NB4 (cell line): ENCODE results near the gene GP1BA.
A peak's percentile ranks its signal among the peaks of the same experiment; 100 is the strongest.

Experiments
- DNase-seq: peaks from one replicate; pipeline ENCODE4 v3.0.0; 2010; ENCODE audit warnings: low read depth
- H3K4me3 ChIP-seq: one replicate; pipeline ENCODE4 v1.5.1; 2011; ENCODE audit warnings: mild to moderate bottlenecking, low read depth, low read length, moderate library complexity
- MYC ChIP-seq: IDR thresholded peaks from 2 replicates; pipeline ENCODE4 v1.6.1; 2011; ENCODE audit warnings: low read depth, low read length
- POLR2A ChIP-seq: IDR thresholded peaks from 2 replicates; pipeline ENCODE4 v1.6.1; 2011; ENCODE audit warnings: mild to moderate bottlenecking; ENCODE audit not compliant: insufficient read length; ENCODE audit errors: extremely low read depth
- TF ChIP-seq, protein P1 (sequence below): IDR thresholded peaks from 2 replicates; pipeline ENCODE4 v1.6.1; 2011; ENCODE audit warnings: low read depth, low read length
- TF ChIP-seq, protein P2 (sequence below): IDR thresholded peaks from one replicate; pipeline ENCODE4 v1.5.1; 2012; ENCODE audit warnings: low read depth, low read length

The GP1BA gene

DNA sequence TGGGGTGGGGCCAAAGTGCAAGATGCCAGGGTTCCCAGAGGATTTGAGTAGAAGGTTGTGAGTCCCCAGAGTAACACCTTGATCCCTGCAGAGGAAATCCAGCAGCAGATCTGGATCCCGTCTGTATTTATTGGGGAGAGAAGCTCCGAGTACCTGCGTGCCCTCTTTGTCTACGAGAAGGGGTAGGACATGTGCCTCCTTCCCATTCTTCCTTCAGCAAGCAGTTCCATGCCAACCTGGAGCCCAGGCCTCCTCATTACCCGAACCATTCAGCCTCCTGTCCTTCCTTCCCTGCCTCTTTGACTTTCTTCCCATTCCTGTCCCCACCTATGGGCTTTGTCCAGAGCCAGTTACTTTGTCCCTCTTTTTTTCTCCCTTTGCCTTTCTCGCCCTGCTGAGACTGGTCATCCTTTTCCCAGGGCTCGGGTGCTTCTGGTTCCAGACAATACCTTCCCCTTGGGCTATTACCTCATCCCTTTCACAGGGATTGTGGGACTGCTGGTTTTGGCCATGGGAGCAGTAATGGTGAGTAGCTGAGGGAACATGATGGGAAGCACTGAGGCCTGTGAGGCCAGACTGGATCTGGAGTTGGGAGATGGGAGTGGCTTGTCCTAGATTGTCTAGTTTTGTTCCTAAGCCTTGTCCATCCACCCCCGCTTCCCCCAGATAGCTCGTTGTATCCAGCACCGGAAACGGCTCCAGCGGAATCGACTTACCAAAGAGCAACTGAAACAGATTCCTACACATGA lies 10.9 kb downstream of the GP1BA start:
- no peak for DNase-seq
- TF ChIP-seq POLR2A (no peak), MYC (no peak)
- TF ChIP-seq, protein P1, sequence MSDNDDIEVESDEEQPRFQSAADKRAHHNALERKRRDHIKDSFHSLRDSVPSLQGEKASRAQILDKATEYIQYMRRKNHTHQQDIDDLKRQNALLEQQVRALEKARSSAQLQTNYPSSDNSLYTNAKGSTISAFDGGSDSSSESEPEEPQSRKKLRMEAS = no peak
- TF ChIP-seq, protein P2, sequence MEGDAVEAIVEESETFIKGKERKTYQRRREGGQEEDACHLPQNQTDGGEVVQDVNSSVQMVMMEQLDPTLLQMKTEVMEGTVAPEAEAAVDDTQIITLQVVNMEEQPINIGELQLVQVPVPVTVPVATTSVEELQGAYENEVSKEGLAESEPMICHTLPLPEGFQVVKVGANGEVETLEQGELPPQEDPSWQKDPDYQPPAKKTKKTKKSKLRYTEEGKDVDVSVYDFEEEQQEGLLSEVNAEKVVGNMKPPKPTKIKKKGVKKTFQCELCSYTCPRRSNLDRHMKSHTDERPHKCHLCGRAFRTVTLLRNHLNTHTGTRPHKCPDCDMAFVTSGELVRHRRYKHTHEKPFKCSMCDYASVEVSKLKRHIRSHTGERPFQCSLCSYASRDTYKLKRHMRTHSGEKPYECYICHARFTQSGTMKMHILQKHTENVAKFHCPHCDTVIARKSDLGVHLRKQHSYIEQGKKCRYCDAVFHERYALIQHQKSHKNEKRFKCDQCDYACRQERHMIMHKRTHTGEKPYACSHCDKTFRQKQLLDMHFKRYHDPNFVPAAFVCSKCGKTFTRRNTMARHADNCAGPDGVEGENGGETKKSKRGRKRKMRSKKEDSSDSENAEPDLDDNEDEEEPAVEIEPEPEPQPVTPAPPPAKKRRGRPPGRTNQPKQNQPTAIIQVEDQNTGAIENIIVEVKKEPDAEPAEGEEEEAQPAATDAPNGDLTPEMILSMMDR = no peak
- peak overlapping the region; percentile 1 for H3K4me3 ChIP-seq

DNA sequence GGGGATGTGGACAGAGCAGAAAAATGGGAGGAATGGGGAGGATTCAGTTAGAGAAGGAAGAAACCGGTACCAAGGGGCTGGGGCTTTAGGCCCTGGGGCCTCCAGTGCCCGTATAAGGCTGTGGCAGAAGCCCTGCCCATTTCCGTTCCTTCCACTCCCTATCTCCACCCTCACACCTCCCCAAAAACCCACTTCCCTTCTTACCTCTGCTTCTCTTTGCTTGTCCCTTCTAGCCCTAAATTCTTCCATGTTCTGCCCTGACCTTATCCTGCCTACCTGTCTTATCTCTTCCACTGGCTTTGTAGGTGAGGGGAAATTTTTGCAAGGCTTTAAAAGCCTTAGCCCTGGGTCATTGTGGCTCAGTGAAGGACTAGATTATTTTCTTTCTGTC lies 12.1 kb downstream of the GP1BA start:
- DNase-seq = peak; percentile 83

DNA sequence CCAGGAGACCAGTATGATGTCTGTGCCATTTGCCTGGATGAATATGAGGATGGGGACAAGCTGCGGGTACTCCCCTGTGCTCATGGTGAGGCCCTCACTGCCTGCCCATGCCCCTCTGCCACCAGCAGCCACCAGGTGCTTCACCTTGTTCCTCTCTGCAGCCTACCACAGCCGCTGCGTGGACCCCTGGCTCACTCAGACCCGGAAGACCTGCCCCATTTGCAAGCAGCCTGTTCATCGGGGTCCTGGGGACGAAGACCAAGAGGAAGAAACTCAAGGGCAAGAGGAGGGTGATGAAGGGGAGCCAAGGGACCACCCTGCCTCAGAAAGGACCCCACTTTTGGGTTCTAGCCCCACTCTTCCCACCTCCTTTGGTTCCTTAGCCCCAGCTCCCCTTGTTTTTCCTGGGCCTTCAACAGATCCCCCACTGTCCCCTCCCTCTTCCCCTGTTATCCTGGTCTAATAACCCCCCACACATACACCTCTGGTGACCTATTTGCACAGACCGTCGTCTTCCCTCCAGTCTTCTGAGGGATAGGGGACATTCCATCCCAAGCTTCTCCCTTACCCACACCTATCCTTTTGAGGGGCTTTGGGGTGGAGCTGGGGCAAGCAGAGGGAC lies 12.6 kb downstream of the GP1BA start:
- no peak for DNase-seq
- no peak for TF ChIP-seq MYC
- peak overlapping the region; percentile 95 for H3K4me3 ChIP-seq

More for the DNA sequence above, 12.1 kb downstream of the GP1BA start:
- TF ChIP-seq, protein P1 = no peak
- no peak for TF ChIP-seq POLR2A
- TF ChIP-seq, protein P2 = no peak
- no peak for TF ChIP-seq MYC
- peak overlapping the region; percentile 95 for H3K4me3 ChIP-seq

DNA sequence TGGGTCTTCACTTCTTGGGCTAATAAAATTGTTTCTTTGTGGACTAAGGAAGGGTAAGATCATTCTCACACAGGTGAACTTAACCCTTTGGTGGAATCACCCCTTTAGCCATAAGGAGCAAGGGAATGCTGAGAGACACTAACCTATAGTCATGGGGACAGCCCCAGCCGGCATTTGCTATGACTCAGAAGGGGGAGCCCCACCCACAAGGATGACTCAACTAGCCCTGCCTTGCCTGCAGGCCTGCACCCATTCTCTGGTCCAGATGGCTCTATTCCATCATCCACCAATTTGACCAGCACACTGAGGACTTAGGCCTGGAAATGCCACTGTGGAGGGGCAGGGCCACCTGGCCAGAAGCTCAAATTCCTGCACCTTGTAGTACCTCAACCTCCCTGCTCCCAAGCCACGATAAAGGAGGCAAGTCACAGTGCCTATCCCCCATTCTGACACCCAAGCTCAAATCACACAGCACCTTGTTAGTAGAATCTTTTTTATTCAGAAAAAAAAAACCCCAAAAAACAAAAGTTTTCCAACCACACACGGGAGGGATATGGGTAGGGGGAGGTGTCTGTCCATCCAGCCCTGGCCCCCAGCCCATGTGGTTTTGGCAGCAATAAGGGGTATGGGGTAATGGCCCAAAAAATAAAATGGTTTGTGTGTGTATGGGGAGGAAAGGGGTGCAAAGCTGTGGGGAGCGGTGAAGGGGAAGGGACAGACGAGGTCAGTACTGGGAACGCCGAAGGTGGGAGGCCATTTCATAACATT lies 13.3 kb downstream of the GP1BA start:
- peak overlapping the region; percentile 95 for H3K4me3 ChIP-seq
- TF ChIP-seq POLR2A = peak; percentile 5
- TF ChIP-seq MYC = no peak
- TF ChIP-seq, protein P1 = no peak
- TF ChIP-seq, protein P2 = no peak
- DNase-seq = peak; percentile 83

DNA sequence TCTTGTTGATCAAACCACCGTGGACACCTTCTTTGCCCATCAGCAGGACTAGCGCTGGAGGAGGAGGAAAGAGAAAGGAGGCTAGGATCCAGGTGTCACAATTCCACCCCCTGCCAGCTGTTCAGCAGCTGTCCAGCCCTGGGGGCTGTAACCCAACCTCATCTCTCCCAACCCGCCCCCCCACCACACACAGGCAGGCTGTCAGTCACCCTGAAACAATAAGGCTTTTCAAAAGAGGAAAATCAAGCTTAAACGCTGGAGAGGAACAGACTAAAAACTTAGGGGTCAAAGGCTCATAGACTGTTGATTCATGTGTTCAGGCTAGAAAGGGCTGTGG lies 13.8 kb downstream of the GP1BA start:
- H3K4me3 ChIP-seq = peak overlapping the region; percentile 95
- DNase-seq = no peak
- no peak for TF ChIP-seq POLR2A

DNA sequence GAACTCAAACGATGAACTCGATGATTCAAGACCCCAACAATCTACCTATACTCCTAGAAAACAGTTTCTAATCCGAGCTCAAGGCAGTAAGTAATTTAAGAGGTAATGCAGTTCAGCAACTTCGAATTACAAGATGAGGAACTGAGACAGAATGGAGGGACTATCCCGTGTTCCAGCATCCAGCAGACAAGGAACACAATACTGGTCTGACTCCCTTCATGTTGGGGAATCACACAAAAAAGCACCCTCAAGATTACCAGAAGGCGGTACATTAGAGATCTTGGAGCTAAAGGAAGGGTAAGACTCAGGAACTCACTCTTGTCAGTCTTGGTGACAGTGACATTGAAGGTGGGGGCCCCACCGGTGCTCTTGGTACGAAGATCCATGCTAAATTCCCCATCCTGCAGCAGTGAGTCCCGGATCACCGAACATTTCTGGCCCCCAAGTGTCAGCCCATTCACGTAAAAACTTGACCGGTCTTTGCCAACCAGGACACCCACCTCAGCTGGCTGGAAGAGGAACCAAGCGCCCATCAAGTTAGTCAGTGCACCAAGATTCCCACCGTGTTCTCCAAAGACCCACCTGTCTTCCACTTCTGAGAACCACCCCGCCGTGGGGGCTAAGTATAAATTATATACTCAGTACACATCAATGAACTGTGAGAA lies 14.4 kb downstream of the GP1BA start:
- H3K4me3 ChIP-seq = peak overlapping the region; percentile 95
- DNase-seq = peak; percentile 21
- TF ChIP-seq, protein P1 = no peak
- TF ChIP-seq MYC (no peak), POLR2A (no peak)
- TF ChIP-seq, protein P2 = no peak
